Loucy (cell line): ENCODE measurements around the gene IGF2.

Experiments
- H2AFZ ChIP-seq: fragments of 200-600 bp; sonication (generic); 2 replicates; pipeline ENCODE4 v1.6.0; 2016; ENCODE audit warnings: antibody characterized with exemption, mild to moderate bottlenecking, low read length, moderate library complexity
- H3F3A ChIP-seq: fragments of 200-600 bp; 2 replicates; pipeline ENCODE4 v1.6.0; 2016; ENCODE audit warnings: antibody characterized with exemption, low read depth, mild to moderate bottlenecking
- H3K27me3 ChIP-seq: fragments of 200-600 bp; sonication (generic); 2 replicates; pipeline ENCODE4 v1.6.1; 2014; ENCODE audit warnings: low read length, mild to moderate bottlenecking; ENCODE audit not compliant: insufficient read depth, poor library complexity, severe bottlenecking
- H3K36me3 ChIP-seq: fragments of 200-600 bp; sonication (generic); 2 replicates; pipeline ENCODE4 v1.6.1; 2016; ENCODE audit warnings: low read length; ENCODE audit not compliant: insufficient read depth
- H3K4me1 ChIP-seq: fragments of 200-600 bp; sonication (generic); 2 replicates; pipeline ENCODE4 v1.5.1; 2014; ENCODE audit warnings: low read length, mild to moderate bottlenecking; ENCODE audit not compliant: insufficient read depth, poor library complexity, severe bottlenecking
- H3K4me2 ChIP-seq: fragments of 200-600 bp; sonication (generic); 2 replicates; pipeline ENCODE4 v1.6.0; 2014; ENCODE audit warnings: antibody characterized with exemption, low read length, low read depth, mild to moderate bottlenecking; ENCODE audit not compliant: poor library complexity, severe bottlenecking
- H3K4me3 ChIP-seq: fragments of 200-600 bp; sonication (generic); 2 replicates; pipeline ENCODE4 v1.5.1; 2014; ENCODE audit warnings: low read length, mild to moderate bottlenecking, mixed read lengths; ENCODE audit not compliant: poor library complexity, severe bottlenecking
- H3K79me2 ChIP-seq: fragments of 200-600 bp; sonication (generic); 2 replicates; pipeline ENCODE4 v1.6.1; 2014; ENCODE audit warnings: low read length; ENCODE audit not compliant: insufficient read depth
- H3K9ac ChIP-seq: fragments of 200-600 bp; sonication (generic); 2 replicates; pipeline ENCODE4 v1.6.0; 2014; ENCODE audit warnings: mild to moderate bottlenecking, low read depth, low read length, moderate library complexity; ENCODE audit not compliant: poor library complexity, severe bottlenecking
- H3K9me2 ChIP-seq: fragments of 200-600 bp; sonication (generic); replicated peaks from 2 replicates; pipeline ENCODE4 v1.6.1; 2016; ENCODE audit warnings: low read depth, low read length, mixed read lengths
- H3K9me3 ChIP-seq: fragments of 200-600 bp; sonication (generic); 2 replicates; pipeline ENCODE4 v1.6.1; 2014; ENCODE audit warnings: mild to moderate bottlenecking, antibody characterized with exemption, low read length, low read depth; ENCODE audit not compliant: insufficient read depth
- H4K20me1 ChIP-seq: fragments of 200-600 bp; sonication (generic); 2 replicates; pipeline ENCODE4 v1.6.0; 2014; ENCODE audit warnings: antibody characterized with exemption, low read length, mild to moderate bottlenecking; ENCODE audit not compliant: insufficient read depth, poor library complexity, severe bottlenecking
- EZH2phosphoT487 ChIP-seq: fragments of 200-600 bp; IDR thresholded peaks from 2 replicates; pipeline ENCODE4 v1.6.1; 2018; ENCODE audit warnings: antibody characterized with exemption, mild to moderate bottlenecking, moderate library complexity, borderline replicate concordance
- TF ChIP-seq, protein P1 (sequence below): fragments of 200-600 bp; sonication (generic); conservative IDR thresholded peaks from 2 replicates; pipeline ENCODE4 v1.5.1; 2014; ENCODE audit warnings: mild to moderate bottlenecking, antibody characterized with exemption, low read length

The IGF2 gene

DNA sequence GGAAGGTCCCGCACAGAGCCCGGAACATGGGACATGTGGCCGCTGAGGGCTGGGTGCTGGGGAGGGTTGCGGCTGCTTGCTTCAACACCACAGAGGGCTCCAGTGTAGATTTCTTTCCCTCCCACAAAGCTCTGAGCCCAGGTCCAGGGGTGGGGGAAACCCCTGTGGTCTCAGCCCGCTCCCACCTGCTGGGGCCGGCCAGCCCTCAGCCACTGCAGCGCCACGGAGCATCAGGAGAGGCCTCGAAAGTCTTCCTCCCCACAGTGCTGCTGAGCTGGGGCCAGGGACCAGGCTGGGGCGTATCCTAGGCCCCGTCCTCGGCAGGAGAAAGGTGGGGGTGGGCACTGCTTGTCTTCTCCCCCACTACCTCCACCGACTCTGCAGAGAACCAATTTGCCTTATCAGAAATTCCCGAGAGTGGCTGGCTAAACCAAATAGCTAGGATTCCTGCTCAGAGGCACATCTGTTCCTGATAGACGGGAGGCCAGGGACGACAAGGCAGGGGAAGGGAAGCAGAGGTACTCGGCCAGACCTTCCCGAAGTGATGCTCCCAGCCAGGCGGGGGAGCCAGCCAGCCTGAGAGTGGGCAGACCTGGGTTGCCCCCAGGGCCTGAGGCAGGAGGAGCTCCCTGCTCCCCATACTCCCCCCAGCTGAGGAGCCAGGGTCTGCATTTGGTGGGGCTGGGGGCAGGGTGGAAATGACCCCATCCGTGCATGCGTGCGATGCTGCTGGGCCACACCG is 18.7 kb downstream of the IGF2 start:
- Histone ChIP-seq H3K27me3 (no peaks in the 10 kb centered on the region), H3K4me1 (no peaks in the 10 kb centered on the region), H3K9me3 (no peaks in the 10 kb centered on the region)

DNA sequence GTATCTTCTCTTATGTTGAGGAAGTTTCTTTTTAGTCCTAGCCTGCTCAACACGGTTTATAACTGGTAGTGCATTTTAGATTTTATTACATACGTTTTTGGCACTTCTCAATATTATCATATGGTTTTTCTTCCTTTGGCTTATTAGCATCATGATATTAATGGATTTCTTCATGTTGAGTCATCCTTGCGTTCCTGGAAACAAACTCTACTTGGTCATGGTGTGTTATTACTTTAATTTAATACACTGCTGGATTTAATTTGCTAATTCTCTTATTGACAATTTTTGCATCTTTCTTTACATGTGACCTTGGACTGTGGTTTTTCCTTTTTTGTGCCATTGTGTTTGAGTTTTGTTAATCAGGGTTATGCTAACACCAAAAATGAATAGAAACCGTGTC is 20.5 kb downstream of the IGF2 start:
- Histone ChIP-seq H2AFZ (no peak overlapping the region), H3K9ac (no peak overlapping the region), H3K27me3 (no peaks in the 10 kb centered on the region), H3K9me3 (no peaks in the 10 kb centered on the region), H3K4me2 (no peak overlapping the region), H3F3A (no peaks in the 10 kb centered on the region), H3K4me1 (no peaks in the 10 kb centered on the region), H3K4me3 (no peak overlapping the region), H3K9me2 (no peaks in the 10 kb centered on the region), H3K79me2 (no peaks in the 10 kb centered on the region), H4K20me1 (no peaks in the 10 kb centered on the region), H3K36me3 (no peaks in the 10 kb centered on the region)
- TF ChIP-seq, protein P1, sequence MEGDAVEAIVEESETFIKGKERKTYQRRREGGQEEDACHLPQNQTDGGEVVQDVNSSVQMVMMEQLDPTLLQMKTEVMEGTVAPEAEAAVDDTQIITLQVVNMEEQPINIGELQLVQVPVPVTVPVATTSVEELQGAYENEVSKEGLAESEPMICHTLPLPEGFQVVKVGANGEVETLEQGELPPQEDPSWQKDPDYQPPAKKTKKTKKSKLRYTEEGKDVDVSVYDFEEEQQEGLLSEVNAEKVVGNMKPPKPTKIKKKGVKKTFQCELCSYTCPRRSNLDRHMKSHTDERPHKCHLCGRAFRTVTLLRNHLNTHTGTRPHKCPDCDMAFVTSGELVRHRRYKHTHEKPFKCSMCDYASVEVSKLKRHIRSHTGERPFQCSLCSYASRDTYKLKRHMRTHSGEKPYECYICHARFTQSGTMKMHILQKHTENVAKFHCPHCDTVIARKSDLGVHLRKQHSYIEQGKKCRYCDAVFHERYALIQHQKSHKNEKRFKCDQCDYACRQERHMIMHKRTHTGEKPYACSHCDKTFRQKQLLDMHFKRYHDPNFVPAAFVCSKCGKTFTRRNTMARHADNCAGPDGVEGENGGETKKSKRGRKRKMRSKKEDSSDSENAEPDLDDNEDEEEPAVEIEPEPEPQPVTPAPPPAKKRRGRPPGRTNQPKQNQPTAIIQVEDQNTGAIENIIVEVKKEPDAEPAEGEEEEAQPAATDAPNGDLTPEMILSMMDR: no peak
- no peak for TF ChIP-seq EZH2phosphoT487

More for the DNA sequence above, 18.7 kb downstream of the IGF2 start:
- H3K4me2 ChIP-seq: no peak overlapping the region
- no peaks in the 10 kb centered on the region for H3K79me2 ChIP-seq
- no peaks in the 10 kb centered on the region for H4K20me1 ChIP-seq
- H2AFZ ChIP-seq: no peak overlapping the region
- H3K9ac ChIP-seq: no peak overlapping the region
- TF ChIP-seq, protein P1: no peak
- no peak for TF ChIP-seq EZH2phosphoT487
- H3K36me3 ChIP-seq: no peaks in the 10 kb centered on the region
- no peaks in the 10 kb centered on the region for H3F3A ChIP-seq
- H3K9me2 ChIP-seq: no peaks in the 10 kb centered on the region
- no peak overlapping the region for H3K4me3 ChIP-seq

DNA sequence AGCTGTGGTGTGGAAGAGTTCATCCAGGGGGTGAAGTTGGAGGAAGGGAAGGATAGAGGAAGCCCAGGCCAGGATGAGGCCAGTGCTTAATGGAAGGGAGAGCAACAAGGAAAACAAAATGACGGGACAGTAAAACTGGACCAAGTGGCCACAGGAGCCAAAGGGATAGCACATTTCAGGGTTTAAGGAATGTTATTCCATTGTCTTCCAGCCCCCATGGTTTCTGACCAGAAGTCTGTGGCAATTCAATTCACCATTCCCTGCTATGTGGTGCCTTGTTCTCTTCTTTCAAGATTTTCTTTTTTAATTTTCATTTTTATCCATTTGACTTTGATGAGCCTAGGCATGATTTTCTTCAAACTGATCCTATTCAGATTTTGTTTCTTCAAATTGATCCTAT is 22.5 kb downstream of the IGF2 start:
- TF ChIP-seq, protein P1: no peak
- no peak for TF ChIP-seq EZH2phosphoT487
- Histone ChIP-seq H3F3A (no peaks in the 10 kb centered on the region), H2AFZ (no peak overlapping the region), H3K36me3 (no peaks in the 10 kb centered on the region), H3K9ac (no peak overlapping the region), H3K4me3 (no peak overlapping the region), H3K4me1 (no peaks in the 10 kb centered on the region), H3K9me2 (no peaks in the 10 kb centered on the region), H3K79me2 (no peaks in the 10 kb centered on the region), H3K27me3 (no peaks in the 10 kb centered on the region), H3K4me2 (no peak overlapping the region), H3K9me3 (no peaks in the 10 kb centered on the region), H4K20me1 (no peaks in the 10 kb centered on the region)
